NCI-H1048 (cell line): Measurements from ENCODE around the gene VPS11.

Experiments used
- DNase-seq: peaks from one replicate; lab custom pipeline; 2025; lab: John Stamatoyannopoulos, UW

Gene VPS11

GRCh38 chr11:119081682-119082260 lies 14.2 kb downstream of the VPS11 start:
- no peak for DNase-seq

- peak; percentile 82 for DNase-seq
Observed at GRCh38 chr11:119084663-119085436, 17.2 kb downstream of the VPS11 start, which contains the start of gene HMBS. HMBS (plus strand) TSS chr11:119084881; CDS start chr11:119085034, 153 bp downstream.

GRCh38 chr11:119085437-119085847 lies 17.8 kb downstream of the VPS11 start:
- no peak for DNase-seq

GRCh38 chr11:119087123-119087522 lies 19.5 kb downstream of the VPS11 start:
- no peak for DNase-seq

GRCh38 chr11:119087747-119088241 lies 20.2 kb downstream of the VPS11 start:
- DNase-seq = no peak

- no peak for DNase-seq
Observed at GRCh38 chr11:119088406-119088805, 20.8 kb downstream of the VPS11 start.

GRCh38 chr11:119089319-119089718 lies 21.7 kb downstream of the VPS11 start:
- DNase-seq = no peak

- no peak for DNase-seq
Observed at GRCh38 chr11:119091178-119091577, 23.6 kb downstream of the VPS11 start.

- DNase-seq = no peak
Observed at GRCh38 chr11:119091966-119092879, 24.6 kb downstream of the VPS11 start.

- no peak for DNase-seq
Observed at GRCh38 chr11:119092880-119093842, 25.5 kb downstream of the VPS11 start.

- DNase-seq = no peak
Observed at GRCh38 chr11:119093942-119094815, 26.6 kb downstream of the VPS11 start.

GRCh38 chr11:119094816-119095065 lies 27.1 kb downstream of the VPS11 start:
- no peak for DNase-seq

GRCh38 chr11:119095066-119095880 lies 27.7 kb downstream of the VPS11 start:
- peak; percentile 97 for DNase-seq

GRCh38 chr11:119099711-119100110 lies 32.1 kb downstream of the VPS11 start:
- no peak for DNase-seq

- no peak for DNase-seq
Observed at GRCh38 chr11:119100246-119100970, 32.8 kb downstream of the VPS11 start.

- DNase-seq = no peak
Observed at GRCh38 chr11:119100994-119101758, 33.6 kb downstream of the VPS11 start.

- DNase-seq = peak; percentile 75
Observed at GRCh38 chr11:119101759-119102423, 34.3 kb downstream of the VPS11 start, which contains the start of gene DPAGT1. DPAGT1 (minus strand) TSS chr11:119101853; CDS start chr11:119101655, 198 bp downstream.
